DND-41 (cell line): Measurements from ENCODE around the gene CDH12.

Experiments
- CTCF ChIP-seq: IDR thresholded peaks from 2 replicates; pipeline ENCODE4 v1.5.1; 2012; ENCODE audit warnings: borderline replicate concordance, low read length, moderate library complexity, mild to moderate bottlenecking; ENCODE audit not compliant: poor library complexity, severe bottlenecking; ENCODE audit errors: extremely low read depth
- EZH2 ChIP-seq: IDR thresholded peaks from 3 replicates; pipeline ENCODE4 v1.6.1; 2012; ENCODE audit warnings: borderline replicate concordance, low read depth, mild to moderate bottlenecking, moderate library complexity, low read length, inconsistent platforms; ENCODE audit not compliant: severe bottlenecking

GRCh38 chr5:22223079-22223478 lies 630.1 kb downstream of the CDH12 start:
- TF ChIP-seq CTCF (no peak), EZH2 (no peak)
